Measurements from ENCODE around the gene OS9. TPM values are rescaled to one million over a fixed set of nuclear protein-coding genes. Genes with fewer than 3 reads are reported as not detected.

Gene OS9
- total and polyA plus RNA-seq, 9 of the 15 experiments (the other 6 are each of a cell fraction or from before 2014, with no cell fraction given), result 4.6 to 105 (median 89.5) TPM

- no peak overlapping the region for H3K4me2 ChIP-seq (ENCODE audit: insufficient read depth, low read length)
- FAIRE-seq (no peak), DNase-seq (ENCODE audit: extremely low read depth in 1 of 4, low spot score in 3 of 4) (no peak), ATAC-seq (no peak)
- H3K4me3 ChIP-seq, result no peak overlapping the region
- no peaks in the 10 kb centered on the region for H3K36me3 ChIP-seq (ENCODE audit: control insufficient read depth, insufficient read depth, low read length)
- no peak overlapping the region for H2AFZ ChIP-seq (ENCODE audit: low read depth, low read length)
- H4K20me1 ChIP-seq (replicated peaks; ENCODE audit: control insufficient read depth, insufficient read depth, low read length), result no peaks in the 10 kb centered on the region
- no TSS peak for BruUV-seq (replicated peaks)
- no peaks in the 10 kb centered on the region for H3K9me3 ChIP-seq (replicated peaks; ENCODE audit: control insufficient read depth, insufficient read depth, low read depth, low read length)
- 38% methylated on average over 6 of the region's 6 CpGs for WGBS (ENCODE audit: insufficient coverage, low coverage, missing lambda C conversion rate)
- H3K27me3 ChIP-seq (ENCODE audit: control insufficient read depth in 2 of 2, insufficient read depth in 2 of 2, low read length in 2 of 2), result no peaks in the 10 kb centered on the region
- in situ Hi-C loops (cut with MboI), result no loop called here
- no peak overlapping the region for H3K27ac ChIP-seq (ENCODE audit: extremely low read depth, low read depth, low read length)
- ChIA-PET POLR2A (interaction anchor here (1.0 to 1.3 kb wide), 2 partner anchors 12 to 15 kb away, joined by 4 read pairs; no protein-coding TSS in a partner anchor), CTCF (ENCODE audit: low intra/inter-chr PET ratio) (no interaction called here)
- intact Hi-C loops (cut with micrococcal nuclease), result no loop called here
- H3K9me1 ChIP-seq (ENCODE audit: control insufficient read depth, insufficient read depth, low read length), result no peaks in the 10 kb centered on the region
- H3K9ac ChIP-seq (ENCODE audit: insufficient read depth in 1 of 2, low read depth in 2 of 2, low read length in 2 of 2), result no peak overlapping the region
- H3K79me2 ChIP-seq (ENCODE audit: control insufficient read depth, insufficient read depth, low read length), result no peaks in the 10 kb centered on the region
- peaks cover 0 to 3% of the 10 kb centered on the region in 2 experiments; a peak in 1 of 5 replicates for H3K4me1 ChIP-seq (replicated peaks in 1 of 2; ENCODE audit: control insufficient read depth in 2 of 2, insufficient read depth in 2 of 2, low read length in 2 of 2)
- no peak for TF ChIP-seq OTX1 (CRISPR knock-in tag; IDR thresholded peaks at IDR 0.05)
- no peak for TF ChIP-seq ZBTB43 (CRISPR knock-in tag; IDR thresholded peaks at IDR 0.05)
- TF ChIP-seq MEF2A (IDR thresholded peaks at IDR 0.05; ENCODE audit: control insufficient read depth, low read depth, low read length), result no peak
- no peak for TF ChIP-seq ZNF609 (CRISPR knock-in tag; IDR thresholded peaks at IDR 0.05; ENCODE audit: borderline replicate concordance)
- no peak for TF ChIP-seq ZNF518B (CRISPR knock-in tag; IDR thresholded peaks at IDR 0.05)
- no peak for TF ChIP-seq HNRNPLL (IDR thresholded peaks at IDR 0.05; ENCODE audit: low read depth, low read length, poor library complexity, severe bottlenecking)
- TF ChIP-seq NRF1 (conservative IDR thresholded peaks at IDR 0.05 in 1 of 2, IDR thresholded peaks at IDR 0.05 in 1 of 2), result no peak
Observed at GRCh38 chr12:57672801-57673200, 21.1 kb upstream of the OS9 start.
